SU-DHL-6 (cell line): ENCODE data around the gene ARHGEF28.

Source experiments
- H2AFZ ChIP-seq: fragments of 200-600 bp; sonication (generic); 2 replicates; pipeline ENCODE4 v1.6.1; 2014; ENCODE audit warnings: low read depth, mild to moderate bottlenecking, moderate library complexity, mixed read lengths, antibody characterized with exemption, low read length; ENCODE audit not compliant: severe bottlenecking
- H3F3A ChIP-seq: fragments of 200-600 bp; shearing (Covaris generic); 2 replicates; pipeline ENCODE4 v1.6.0; 2016; ENCODE audit warnings: antibody characterized with exemption, mild to moderate bottlenecking; ENCODE audit not compliant: insufficient read depth
- H3K27ac ChIP-seq: fragments of 200-600 bp; sonication (generic); 2 replicates; pipeline ENCODE4 v1.5.1; 2016; ENCODE audit warnings: low read depth, mild to moderate bottlenecking, low read length, moderate library complexity, mixed read lengths
- H3K27me3 ChIP-seq: fragments of 200-600 bp; sonication (generic), shearing (Covaris generic); 2 replicates; pipeline ENCODE4 v1.6.0; 2014; ENCODE audit warnings: mild to moderate bottlenecking, low read length
- H3K36me3 ChIP-seq: fragments of 200-600 bp; sonication (generic); 2 replicates; pipeline ENCODE4 v1.6.1; 2014; ENCODE audit warnings: mild to moderate bottlenecking, low read length, mixed read lengths
- H3K4me2 ChIP-seq: fragments of 300-600, 200-600 bp; shearing (Covaris generic), sonication (generic); 2 replicates; pipeline ENCODE4 v1.6.0; 2014; ENCODE audit warnings: low read length, low read depth, mild to moderate bottlenecking; ENCODE audit not compliant: poor library complexity, severe bottlenecking
- H3K4me3 ChIP-seq: fragments of 200-600 bp; sonication (generic); 2 replicates; pipeline ENCODE4 v1.5.1; 2014; ENCODE audit warnings: antibody characterized with exemption, low read length, mild to moderate bottlenecking, mixed read lengths; ENCODE audit not compliant: insufficient read depth, poor library complexity, severe bottlenecking
- H3K79me2 ChIP-seq: fragments of 200-600 bp; sonication (generic); 2 replicates; pipeline ENCODE4 v1.6.1; 2014; ENCODE audit warnings: mild to moderate bottlenecking, low read length, moderate library complexity; ENCODE audit not compliant: insufficient read depth
- H3K9ac ChIP-seq: fragments of 200-600 bp; sonication (generic); 2 replicates; pipeline ENCODE4 v1.7.0; 2014; ENCODE audit warnings: mild to moderate bottlenecking, low read length
- H3K9me2 ChIP-seq: fragments of 200-600 bp; sonication (generic); replicated peaks from 2 replicates; pipeline ENCODE4 v1.6.1; 2014; ENCODE audit warnings: low read length; ENCODE audit not compliant: insufficient read depth
- H3K9me3 ChIP-seq: fragments of 200-600 bp; sonication (generic); 2 replicates; pipeline ENCODE4 v1.6.1; 2014; ENCODE audit warnings: low read length, mixed read lengths; ENCODE audit not compliant: insufficient read depth
- H4K20me1 ChIP-seq: fragments of 200-600 bp; sonication (generic); 2 replicates; pipeline ENCODE4 v1.6.1; 2014; ENCODE audit warnings: low read depth, mild to moderate bottlenecking, antibody characterized with exemption, low read length, moderate library complexity, mixed read lengths
- CTCF ChIP-seq: fragments of 200-600 bp; sonication (generic); IDR thresholded peaks from one replicate; pipeline ENCODE4 v1.5.1; 2017; ENCODE audit warnings: antibody characterized with exemption, mild to moderate bottlenecking, low read length, moderate library complexity; ENCODE audit not compliant: insufficient read depth, poor library complexity, severe bottlenecking
- EZH2phosphoT487 ChIP-seq: fragments of 200-600 bp; sonication (generic), shearing (Covaris generic); conservative IDR thresholded peaks from 2 replicates; pipeline ENCODE4 v1.6.1; 2018; ENCODE audit warnings: mild to moderate bottlenecking, antibody characterized with exemption, low read length, moderate library complexity, mixed read lengths

Gene ARHGEF28

GRCh38 chr5:73706963-73707362 lies 81.0 kb downstream of the ARHGEF28 start:
- no peaks in the 10 kb centered on the region for H3K9me3 ChIP-seq
- no peaks in the 10 kb centered on the region for H3K27me3 ChIP-seq
- H3K27ac ChIP-seq, result no peak overlapping the region
- TF ChIP-seq CTCF, result no peak
- no peak for TF ChIP-seq EZH2phosphoT487
- no peak overlapping the region for H3K4me3 ChIP-seq
- H4K20me1 ChIP-seq, result no peaks in the 10 kb centered on the region
- no peak overlapping the region for H3K9ac ChIP-seq
- no peak overlapping the region for H2AFZ ChIP-seq
- H3F3A ChIP-seq, result no peaks in the 10 kb centered on the region
- no peaks in the 10 kb centered on the region for H3K9me2 ChIP-seq
- no peaks in the 10 kb centered on the region for H3K79me2 ChIP-seq
- H3K4me2 ChIP-seq, result no peak overlapping the region
- no peaks in the 10 kb centered on the region for H3K36me3 ChIP-seq

GRCh38 chr5:73709536-73710129 lies 83.6 kb downstream of the ARHGEF28 start:
- no peaks in the 10 kb centered on the region for H3K27me3 ChIP-seq
- TF ChIP-seq CTCF (no peak), EZH2phosphoT487 (no peak)
- no peaks in the 10 kb centered on the region for H3K36me3 ChIP-seq
- H3K9me3 ChIP-seq, result no peaks in the 10 kb centered on the region
- H3K27ac ChIP-seq, result no peak overlapping the region
- no peak overlapping the region for H3K9ac ChIP-seq
- no peak overlapping the region for H3K4me2 ChIP-seq
- no peak overlapping the region for H3K4me3 ChIP-seq
- no peak overlapping the region for H2AFZ ChIP-seq
- H3F3A ChIP-seq, result no peaks in the 10 kb centered on the region
- H4K20me1 ChIP-seq, result no peaks in the 10 kb centered on the region
- no peaks in the 10 kb centered on the region for H3K79me2 ChIP-seq
- H3K9me2 ChIP-seq, result no peaks in the 10 kb centered on the region

- Histone ChIP-seq H3K27me3 (no peaks in the 10 kb centered on the region), H3F3A (no peaks in the 10 kb centered on the region), H3K36me3 (no peaks in the 10 kb centered on the region), H3K27ac (no peak overlapping the region), H3K4me2 (no peak overlapping the region), H3K9ac (no peak overlapping the region), H3K4me3 (no peak overlapping the region), H2AFZ (no peak overlapping the region), H3K9me3 (no peaks in the 10 kb centered on the region), H3K9me2 (no peaks in the 10 kb centered on the region), H4K20me1 (no peaks in the 10 kb centered on the region), H3K79me2 (no peaks in the 10 kb centered on the region)
- TF ChIP-seq CTCF, result no peak
- no peak for TF ChIP-seq EZH2phosphoT487
Measured at GRCh38 chr5:73716284-73716808, 90.3 kb downstream of the ARHGEF28 start.
